HG03064 (cell line): ENCODE measurements around the gene EEF1E1.
"Not testable (repeated sequence)": the region's sequence is repeated elsewhere in the genome, so short reads cannot be mapped to it uniquely, and the experiment has no call there.

Experiments
- ATAC-seq: cut with Tn5 transposase; IDR thresholded peaks from one replicate; pipeline ENCODE4 v1.9.1; 2021; ENCODE audit warnings: low read depth; ENCODE audit not compliant: unreplicated experiment

EEF1E1 gene

GRCh38 chr6:8064638-8065518 lies 37.5 kb downstream of the EEF1E1 start:
- no peak for ATAC-seq

DNA sequence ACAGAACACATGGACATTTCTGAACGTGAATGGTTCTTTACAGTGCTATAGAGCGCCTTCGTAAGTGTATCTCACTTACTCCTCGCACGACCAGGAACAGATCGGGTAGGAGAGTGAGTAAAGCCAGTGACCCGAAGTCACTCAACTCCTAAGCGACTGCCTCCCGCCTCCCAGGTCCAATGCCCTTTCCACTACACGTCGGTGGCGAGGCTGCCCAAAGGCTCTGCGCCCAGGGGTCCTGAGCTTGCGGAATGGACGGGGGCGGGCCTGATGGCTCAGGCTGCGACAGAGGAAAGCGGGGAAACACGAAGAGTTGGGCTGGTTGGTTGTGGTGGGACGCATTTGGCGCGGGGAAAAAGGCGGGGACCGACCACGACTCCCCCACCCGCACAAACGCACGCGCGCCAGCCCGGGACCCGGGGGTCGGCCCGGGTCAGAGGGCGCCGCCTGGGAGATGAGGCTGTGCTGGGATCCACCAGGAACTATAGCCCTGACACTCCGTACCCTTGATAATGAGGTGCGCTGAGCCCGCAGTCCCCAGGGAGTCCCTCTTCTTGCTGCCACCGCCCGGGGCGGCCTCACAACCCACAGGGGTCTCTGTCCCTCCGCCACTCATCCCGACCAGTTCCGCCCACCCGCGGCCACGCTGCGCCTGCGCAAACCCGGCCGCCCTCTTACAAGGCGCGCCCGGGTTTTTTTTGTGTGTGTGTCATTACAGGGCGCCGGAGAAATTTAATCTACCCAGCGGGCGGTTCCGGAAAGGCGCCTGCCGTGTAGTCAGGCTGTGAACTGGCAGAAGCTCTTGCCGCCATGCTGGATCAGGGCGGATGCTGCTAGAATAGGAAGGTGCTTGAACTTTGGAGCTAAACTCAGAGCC lies 38.3 kb downstream of the EEF1E1 start, which contains the start of gene BLOC1S5:
Gene BLOC1S5, minus strand, starts transcription at position 629 of the 877 bp plus-strand sequence. Its CDS starts 13 bp downstream, at position 616.
- peak; percentile 93 for ATAC-seq

DNA sequence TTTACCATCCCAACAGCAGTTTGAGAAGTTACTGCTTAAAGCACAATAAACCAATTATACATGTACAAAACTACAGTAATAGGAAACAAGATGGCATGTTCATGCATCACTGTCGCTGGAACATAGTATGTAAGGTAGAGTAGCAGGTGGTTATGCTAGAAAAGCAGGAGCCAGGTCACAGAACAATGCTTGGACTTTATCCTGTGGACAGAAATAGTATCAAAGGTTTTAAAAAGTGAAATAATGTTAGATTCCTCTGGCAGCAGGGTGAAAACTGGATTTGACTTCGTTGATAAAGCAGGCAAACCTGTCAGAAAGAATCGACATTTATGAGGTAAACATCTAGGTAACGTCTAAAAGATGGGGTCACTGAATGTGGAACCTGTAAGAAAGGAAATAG lies 40.6 kb downstream of the EEF1E1 start:
- ATAC-seq = no peak

DNA sequence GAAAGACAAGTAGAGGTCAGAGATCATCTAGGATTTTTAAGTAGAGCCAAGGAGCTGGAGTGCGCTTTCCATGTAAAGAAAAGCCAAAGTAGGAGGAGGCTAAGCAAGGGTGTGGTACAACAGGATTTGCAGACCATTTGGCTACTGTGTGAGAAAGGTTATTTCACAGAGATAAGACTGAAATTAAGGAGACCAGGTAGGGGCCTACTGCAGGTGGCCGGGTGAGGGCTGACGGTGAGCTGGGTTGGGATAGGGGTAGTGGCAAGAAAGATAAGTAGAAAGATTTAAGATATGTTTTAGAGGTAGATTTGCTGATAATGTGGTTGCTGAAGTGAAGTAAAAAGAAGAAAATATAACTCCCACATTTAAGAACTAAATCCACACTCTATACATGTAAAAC lies 42.0 kb downstream of the EEF1E1 start:
- no peak for ATAC-seq

- ATAC-seq = no peak
Observed at GRCh38 chr6:8059129-8059528, 43.2 kb downstream of the EEF1E1 start.

DNA sequence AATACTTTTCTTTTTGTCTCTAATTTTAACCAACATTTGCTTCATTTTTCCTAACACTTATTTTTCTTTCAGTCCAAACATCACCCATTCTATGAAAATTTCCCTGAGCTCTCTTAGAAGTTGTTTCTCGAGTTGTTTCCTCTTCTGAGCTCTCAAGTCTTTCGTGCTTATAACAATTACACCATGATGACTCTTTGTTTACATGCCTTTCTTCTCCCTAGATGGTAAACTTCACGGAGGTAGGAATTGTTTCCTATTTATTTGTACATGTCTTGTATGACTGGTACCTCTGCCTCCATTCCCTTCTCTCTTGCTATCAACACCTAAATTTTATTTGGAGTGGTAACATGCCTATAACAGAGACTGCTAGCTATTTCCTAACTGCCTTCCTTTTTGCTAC lies 44.6 kb downstream of the EEF1E1 start:
- no peak for ATAC-seq

DNA sequence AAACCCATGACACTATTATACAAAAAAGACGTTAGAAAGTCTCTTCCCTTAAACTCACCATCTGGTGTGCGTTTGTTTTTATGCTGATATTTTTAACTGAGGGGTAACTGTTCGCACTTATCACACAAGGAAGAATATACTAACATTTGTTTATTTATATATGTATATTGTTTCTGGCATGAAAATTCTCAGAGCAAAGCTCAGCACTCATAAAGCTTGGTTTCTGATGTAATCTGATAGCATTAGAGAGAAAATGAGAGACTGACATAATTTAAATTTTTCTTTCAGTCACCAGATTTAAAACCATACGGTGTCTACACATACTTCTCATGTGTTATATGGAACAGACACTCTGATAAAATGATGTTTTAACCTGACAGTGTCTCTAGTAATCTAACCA lies 45.1 kb downstream of the EEF1E1 start:
- no peak for ATAC-seq

- no peak for ATAC-seq
Observed at GRCh38 chr6:8054276-8054675, 48.1 kb downstream of the EEF1E1 start.

DNA sequence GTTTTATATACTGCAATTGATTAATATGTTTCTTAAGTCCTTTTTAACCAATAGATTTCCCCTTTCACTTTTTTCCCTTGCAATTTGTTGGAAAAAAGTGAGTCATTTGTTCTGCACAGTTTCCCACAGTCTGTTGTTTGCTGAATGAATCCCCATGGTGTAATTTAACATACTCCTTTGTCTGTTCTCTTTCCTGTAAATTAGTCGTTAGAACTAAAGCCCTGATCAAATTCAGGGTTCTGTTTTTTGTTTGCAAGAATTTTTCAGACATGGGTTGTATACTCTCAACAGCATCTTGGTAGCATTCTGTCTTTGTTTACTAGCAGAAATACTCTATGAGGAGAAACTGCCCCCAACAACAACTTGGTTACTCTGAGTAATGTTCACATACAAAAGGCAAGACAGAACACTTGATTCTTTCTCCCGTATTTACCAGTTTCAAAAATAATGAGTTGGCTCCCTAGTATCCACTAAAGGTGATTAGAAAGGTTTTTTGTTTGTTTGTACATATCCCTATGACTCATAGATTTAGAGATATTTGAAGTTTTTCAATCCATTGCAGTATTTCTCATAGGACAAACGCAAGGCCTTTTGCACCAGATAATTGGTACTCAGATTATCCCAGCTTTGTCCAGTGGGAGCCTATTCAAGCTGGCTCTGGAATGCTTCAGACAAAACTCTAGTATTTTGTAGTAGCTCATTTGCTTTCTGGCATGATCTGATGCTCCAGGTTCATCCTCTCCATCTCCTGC lies 54.6 kb downstream of the EEF1E1 start:
- no peak for ATAC-seq

- ATAC-seq = not testable (repeated sequence)
Observed at GRCh38 chr6:8045769-8046168, 56.6 kb downstream of the EEF1E1 start.

DNA sequence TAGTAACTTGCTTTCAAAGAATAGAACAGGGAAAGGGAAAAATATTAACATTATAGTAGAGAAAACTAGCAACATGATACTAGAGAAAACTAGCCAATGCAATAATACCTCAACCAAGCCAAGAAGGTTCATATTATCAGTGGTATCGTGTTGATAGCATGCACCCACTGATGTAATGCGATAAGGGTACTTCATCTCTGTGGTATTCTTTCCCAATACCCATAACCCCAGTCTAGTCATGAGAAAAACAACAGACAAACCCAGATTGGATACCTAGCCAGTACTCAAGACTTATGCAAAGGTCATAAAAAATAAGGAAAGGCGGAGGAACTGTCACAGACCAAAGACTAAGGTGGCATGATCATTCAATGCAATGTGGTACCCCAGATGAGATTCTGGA lies 59.1 kb downstream of the EEF1E1 start:
- no peak for ATAC-seq

GRCh38 chr6:8041913-8042583 lies 60.3 kb downstream of the EEF1E1 start:
- no peak for ATAC-seq

DNA sequence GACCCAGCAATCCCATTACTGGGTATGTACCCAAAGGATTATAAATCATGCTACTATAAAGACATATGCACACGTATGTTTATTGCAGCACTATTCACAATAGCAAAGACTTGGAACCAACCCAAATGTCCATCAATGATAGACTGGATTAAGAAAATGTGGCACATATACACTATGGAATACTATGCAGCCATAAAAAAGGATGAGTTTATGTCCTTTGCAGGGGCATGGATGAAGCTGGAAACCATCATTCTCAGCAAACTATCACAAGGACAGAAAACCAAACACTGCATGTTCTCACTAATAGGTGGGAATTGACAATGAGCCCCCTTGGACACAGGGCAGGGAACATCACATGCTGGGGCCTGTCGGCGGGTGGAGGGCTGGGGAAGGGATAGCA lies 68.2 kb downstream of the EEF1E1 start:
- ATAC-seq = not testable (repeated sequence)

GRCh38 chr6:8030920-8031319 lies 71.4 kb downstream of the EEF1E1 start:
- no peak for ATAC-seq
